Measurements from ENCODE around the gene ESD.

DNA sequence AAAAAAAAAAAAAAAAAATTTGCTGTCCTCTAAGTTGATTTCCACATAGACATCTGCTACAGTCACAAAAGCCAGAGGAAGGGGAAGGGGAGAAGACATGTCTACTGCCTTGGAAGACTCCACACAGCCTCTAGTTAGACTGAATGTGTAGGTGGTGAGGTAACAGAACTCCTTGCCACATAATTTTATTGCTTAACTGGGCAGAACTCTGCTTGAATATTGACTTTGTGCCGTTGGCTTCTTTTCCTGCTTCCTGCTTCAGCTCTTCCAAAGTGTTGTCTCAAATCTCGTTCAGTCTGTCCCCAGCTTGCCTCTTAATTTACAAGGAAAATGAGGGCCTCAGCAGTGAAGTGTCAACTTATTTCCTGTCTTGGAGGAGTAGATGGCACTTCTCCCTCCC, 37.1 kb downstream of the ESD start:
- TF ChIP-seq POLR2A (IDR thresholded peaks at IDR 0.05) = no peak
- TF ChIP-seq, protein P1, sequence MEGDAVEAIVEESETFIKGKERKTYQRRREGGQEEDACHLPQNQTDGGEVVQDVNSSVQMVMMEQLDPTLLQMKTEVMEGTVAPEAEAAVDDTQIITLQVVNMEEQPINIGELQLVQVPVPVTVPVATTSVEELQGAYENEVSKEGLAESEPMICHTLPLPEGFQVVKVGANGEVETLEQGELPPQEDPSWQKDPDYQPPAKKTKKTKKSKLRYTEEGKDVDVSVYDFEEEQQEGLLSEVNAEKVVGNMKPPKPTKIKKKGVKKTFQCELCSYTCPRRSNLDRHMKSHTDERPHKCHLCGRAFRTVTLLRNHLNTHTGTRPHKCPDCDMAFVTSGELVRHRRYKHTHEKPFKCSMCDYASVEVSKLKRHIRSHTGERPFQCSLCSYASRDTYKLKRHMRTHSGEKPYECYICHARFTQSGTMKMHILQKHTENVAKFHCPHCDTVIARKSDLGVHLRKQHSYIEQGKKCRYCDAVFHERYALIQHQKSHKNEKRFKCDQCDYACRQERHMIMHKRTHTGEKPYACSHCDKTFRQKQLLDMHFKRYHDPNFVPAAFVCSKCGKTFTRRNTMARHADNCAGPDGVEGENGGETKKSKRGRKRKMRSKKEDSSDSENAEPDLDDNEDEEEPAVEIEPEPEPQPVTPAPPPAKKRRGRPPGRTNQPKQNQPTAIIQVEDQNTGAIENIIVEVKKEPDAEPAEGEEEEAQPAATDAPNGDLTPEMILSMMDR (IDR thresholded peaks at IDR 0.05 in 4 of 5, conservative IDR thresholded peaks at IDR 0.05 in 1 of 5) = no peak

All from gastrocnemius medialis (tissue), 4 donors.